GM12878 (cell line): Measurements from ENCODE around the gene C9orf50. TPM values are rescaled to one million over a fixed set of nuclear protein-coding genes. Genes with fewer than 3 reads are reported as not detected.
A peak's percentile ranks its signal among the peaks of the same experiment; 100 is the strongest.

ENCODE experiments used
- CHD1 ChIP-seq: IDR thresholded peaks from 2 replicates; pipeline ENCODE4 v1.6.1; 2012; ENCODE audit warnings: low read depth, low read length, improper control_type of control experiment
- EGR1 ChIP-seq, 2 experiments: IDR thresholded peaks; 1 replicate in 1 of 2; 2 replicates in 1 of 2; pipeline ENCODE4 v1.6.1; 2011 to 2012; ENCODE audit warnings: low read depth in 2 of 2, low read length in 2 of 2, borderline replicate concordance in 1 of 2, mild to moderate bottlenecking in 1 of 2, moderate library complexity in 1 of 2
- HCFC1 ChIP-seq: fragments of 150-350 bp; IDR thresholded peaks from 2 replicates; pipeline ENCODE4 v1.6.1; 2014; ENCODE audit warnings: low read length
- KLF5 ChIP-seq: fragments of 450-650 bp; IDR thresholded peaks from 2 replicates; pipeline ENCODE4 v1.6.1; 2014; ENCODE audit warnings: mild to moderate bottlenecking; ENCODE audit not compliant: partially characterized antibody
- LARP7 ChIP-seq: fragments of 450-650 bp; IDR thresholded peaks from 2 replicates; pipeline ENCODE4 v1.6.1; 2017; ENCODE audit warnings: mild to moderate bottlenecking
- NR2F1 ChIP-seq: fragments of 450-650 bp; conservative IDR thresholded peaks from 2 replicates; pipeline ENCODE4 v1.6.1; 2017; ENCODE audit warnings: mild to moderate bottlenecking
- RFX5 ChIP-seq: IDR thresholded peaks from 2 replicates; pipeline ENCODE4 v1.6.1; 2011; ENCODE audit warnings: low read depth, low read length, improper control_type of control experiment
- SIX5 ChIP-seq: IDR thresholded peaks from 2 replicates; pipeline ENCODE4 v1.6.1; 2011; ENCODE audit warnings: mild to moderate bottlenecking, low read depth, low read length, moderate library complexity; ENCODE audit not compliant: severe bottlenecking
- SMC3 ChIP-seq: IDR thresholded peaks from 2 replicates; pipeline ENCODE4 v1.6.1; 2011; ENCODE audit warnings: low read length, improper control_type of control experiment, borderline replicate concordance
- TAF1 ChIP-seq: IDR thresholded peaks from 2 replicates; pipeline ENCODE4 v1.6.1; 2011; ENCODE audit warnings: mild to moderate bottlenecking, low read depth, low read length, borderline replicate concordance
- ZBED1 ChIP-seq: IDR thresholded peaks from 2 replicates; pipeline ENCODE4 v1.6.1; 2016; ENCODE audit warnings: borderline replicate concordance
- polyA plus RNA-seq, 11 experiments: library from polyadenylated mRNA; depleted of rRNA in 4 of 11; unstranded in 6 of 11; stranded (reverse) in 5 of 11; fragments of >200 nt; fragmentation: Nextera tagmentation in 4 of 11; fragmentation: Illumina TruSeq in 1 of 11; extraction: Ambion mirVana in 4 of 11; extraction: Trizol in 1 of 11; gene quantifications; 1 replicate in 1 of 11; 2 replicates in 10 of 11; pipeline versions ENCODE4 v1.2.1 to v1.2.3, GENCODE V29; 2011 to 2016; ENCODE audit warnings: inconsistent platforms in 2 of 11, missing spikeins in 2 of 11, low read depth in 1 of 11
- total RNA-seq, 4 experiments: library from RNA; depleted of rRNA in 3 of 4; stranded (reverse); fragments of >200 nt in 3 of 4; fragmentation: Illumina TruSeq in 1 of 4; extraction: Trizol in 1 of 4; gene quantifications; 2 replicates each; pipeline versions ENCODE4 v1.2.1 to v1.2.3, GENCODE V29; 2013 to 2021
- TF ChIP-seq, protein P1 (sequence below): fragments of 150-350 bp; IDR thresholded peaks from 2 replicates; pipeline ENCODE4 v1.6.1; 2014; ENCODE audit warnings: mild to moderate bottlenecking, low read depth, low read length
- TF ChIP-seq, protein P2 (sequence below), 3 experiments: IDR thresholded peaks in 2 of 3; conservative IDR thresholded peaks in 1 of 3; 2 replicates each; pipeline ENCODE4 v1.5.1; 2011; ENCODE audit warnings: low read depth in 3 of 3, low read length in 3 of 3, mild to moderate bottlenecking in 3 of 3, control low read depth in 2 of 3, moderate library complexity in 2 of 3, inconsistent platforms in 1 of 3, mixed read lengths in 1 of 3; ENCODE audit not compliant: control insufficient read depth in 2 of 3, insufficient read depth in 1 of 3; ENCODE audit errors: extremely low read depth in 1 of 3

The C9orf50 gene
- total and polyA plus RNA-seq, 10 of the 15 experiments (the other 5 are each of a cell fraction or from before 2014, with no cell fraction given), result not detected

DNA sequence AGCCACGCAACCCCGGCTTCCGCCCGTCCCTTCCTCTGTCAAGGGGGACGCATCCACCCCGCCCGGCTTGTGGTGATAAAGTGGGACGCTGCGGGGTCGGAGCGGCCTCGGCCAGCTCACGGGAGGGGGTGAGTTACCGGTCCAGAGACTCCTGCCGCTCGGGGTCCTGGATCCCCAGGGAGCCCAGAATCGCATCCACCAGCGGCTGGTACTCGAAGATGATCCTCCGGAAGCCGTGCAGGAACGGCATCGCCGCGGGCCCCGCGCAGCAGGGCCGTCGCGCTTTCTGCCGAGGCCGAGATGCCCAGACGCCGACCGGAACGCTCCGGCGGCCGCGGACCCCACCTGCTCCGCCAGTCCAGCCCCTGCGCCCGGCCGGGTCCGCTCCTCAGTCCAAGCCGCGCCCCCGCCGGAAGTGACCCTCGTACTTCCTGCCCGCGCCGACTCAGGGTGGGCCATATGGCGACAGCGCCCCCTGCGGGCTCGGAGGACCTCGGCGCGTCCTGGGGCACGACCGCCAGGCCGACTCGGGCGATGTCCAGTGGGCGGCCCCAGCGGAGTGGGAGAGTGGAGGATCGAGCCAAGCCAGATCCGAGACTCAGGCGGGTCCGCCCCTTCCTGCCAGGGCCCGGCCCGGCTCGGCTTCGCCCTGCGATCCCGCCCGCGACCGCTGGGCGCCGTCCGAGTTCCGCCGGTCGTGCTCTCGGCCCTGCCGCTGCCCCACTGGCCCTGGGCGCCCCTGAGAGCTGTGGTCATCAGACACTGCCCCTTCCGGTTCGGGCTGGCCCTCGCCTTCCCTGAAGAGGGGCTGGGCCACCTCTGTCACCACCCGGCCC is 21.1 kb upstream of the C9orf50 start, which contains the start of gene ASB6 (continued):
- TF ChIP-seq NR2F1, result peak; percentile 77
- peak; percentile 94; the same call in 1 of the 2 replicates for TF ChIP-seq LARP7
- TF ChIP-seq, protein P1, sequence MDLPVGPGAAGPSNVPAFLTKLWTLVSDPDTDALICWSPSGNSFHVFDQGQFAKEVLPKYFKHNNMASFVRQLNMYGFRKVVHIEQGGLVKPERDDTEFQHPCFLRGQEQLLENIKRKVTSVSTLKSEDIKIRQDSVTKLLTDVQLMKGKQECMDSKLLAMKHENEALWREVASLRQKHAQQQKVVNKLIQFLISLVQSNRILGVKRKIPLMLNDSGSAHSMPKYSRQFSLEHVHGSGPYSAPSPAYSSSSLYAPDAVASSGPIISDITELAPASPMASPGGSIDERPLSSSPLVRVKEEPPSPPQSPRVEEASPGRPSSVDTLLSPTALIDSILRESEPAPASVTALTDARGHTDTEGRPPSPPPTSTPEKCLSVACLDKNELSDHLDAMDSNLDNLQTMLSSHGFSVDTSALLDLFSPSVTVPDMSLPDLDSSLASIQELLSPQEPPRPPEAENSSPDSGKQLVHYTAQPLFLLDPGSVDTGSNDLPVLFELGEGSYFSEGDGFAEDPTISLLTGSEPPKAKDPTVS, result 0 out of 2 replicates have a peak, but pooled peaks have one; percentile 30
- TF ChIP-seq SMC3, result peak; percentile 47
- TF ChIP-seq KLF5, result peak; percentile 74
- 0 out of 2 replicates have a peak, but pooled peaks have one; percentile 64 for TF ChIP-seq TAF1
- TF ChIP-seq SIX5, result peak; percentile 35
- peak; percentile 65 to 88 for TF ChIP-seq EGR1 (IDR thresholded peaks at IDR 0.05; ENCODE audit: borderline replicate concordance in 1 of 2, low read depth in 2 of 2, low read length in 2 of 2)
- no peak for TF ChIP-seq CHD1
- TF ChIP-seq, protein P2, sequence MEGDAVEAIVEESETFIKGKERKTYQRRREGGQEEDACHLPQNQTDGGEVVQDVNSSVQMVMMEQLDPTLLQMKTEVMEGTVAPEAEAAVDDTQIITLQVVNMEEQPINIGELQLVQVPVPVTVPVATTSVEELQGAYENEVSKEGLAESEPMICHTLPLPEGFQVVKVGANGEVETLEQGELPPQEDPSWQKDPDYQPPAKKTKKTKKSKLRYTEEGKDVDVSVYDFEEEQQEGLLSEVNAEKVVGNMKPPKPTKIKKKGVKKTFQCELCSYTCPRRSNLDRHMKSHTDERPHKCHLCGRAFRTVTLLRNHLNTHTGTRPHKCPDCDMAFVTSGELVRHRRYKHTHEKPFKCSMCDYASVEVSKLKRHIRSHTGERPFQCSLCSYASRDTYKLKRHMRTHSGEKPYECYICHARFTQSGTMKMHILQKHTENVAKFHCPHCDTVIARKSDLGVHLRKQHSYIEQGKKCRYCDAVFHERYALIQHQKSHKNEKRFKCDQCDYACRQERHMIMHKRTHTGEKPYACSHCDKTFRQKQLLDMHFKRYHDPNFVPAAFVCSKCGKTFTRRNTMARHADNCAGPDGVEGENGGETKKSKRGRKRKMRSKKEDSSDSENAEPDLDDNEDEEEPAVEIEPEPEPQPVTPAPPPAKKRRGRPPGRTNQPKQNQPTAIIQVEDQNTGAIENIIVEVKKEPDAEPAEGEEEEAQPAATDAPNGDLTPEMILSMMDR (IDR thresholded peaks at IDR 0.05 in 2 of 3, conservative IDR thresholded peaks at IDR 0.05 in 1 of 3; ENCODE audit: control insufficient read depth in 2 of 3, extremely low read depth in 1 of 3, insufficient read depth in 1 of 3, low read depth in 3 of 3, low read length in 3 of 3), result peak; percentile 80 to 92 (median 89)
- TF ChIP-seq HCFC1, result peak; percentile 72
- no peak for TF ChIP-seq ZBED1
- no peak for TF ChIP-seq RFX5
